Measurements from ENCODE around the gene GOLT1A.

The GOLT1A gene

GRCh38 chr1:204222006-204222763 is 8.4 kb upstream of the GOLT1A start:
- FAIRE-seq (no peak), DNase-seq (ENCODE audit: extremely low spot score, insufficient read length, low read depth) (no peak)

- DNase-seq (ENCODE audit: extremely low spot score, insufficient read length, low read depth) (no peak), FAIRE-seq (no peak)
Measured at GRCh38 chr1:204221271-204221670, 7.5 kb upstream of the GOLT1A start.

- DNase-seq (ENCODE audit: extremely low spot score, insufficient read length, low read depth) (no peak), FAIRE-seq (no peak)
Measured at GRCh38 chr1:204219971-204220616, 6.3 kb upstream of the GOLT1A start.

- FAIRE-seq (no peak), DNase-seq (ENCODE audit: extremely low spot score, insufficient read length, low read depth) (no peak)
Measured at GRCh38 chr1:204218552-204218951, 4.8 kb upstream of the GOLT1A start.

- no peak for DNase-seq (ENCODE audit: extremely low spot score, insufficient read length, low read depth)
- no peak for FAIRE-seq
Measured at GRCh38 chr1:204217648-204218000, 3.8 kb upstream of the GOLT1A start.

- DNase-seq (ENCODE audit: extremely low spot score, insufficient read length, low read depth), result no peak
- no peak for FAIRE-seq
Measured at GRCh38 chr1:204216880-204217647, 3.3 kb upstream of the GOLT1A start.

GRCh38 chr1:204216236-204216635 is 2.4 kb upstream of the GOLT1A start:
- no peak for FAIRE-seq
- no peak for DNase-seq (ENCODE audit: extremely low spot score, insufficient read length, low read depth)

- DNase-seq (ENCODE audit: extremely low spot score, insufficient read length, low read depth), result no peak
- no peak for FAIRE-seq
Measured at GRCh38 chr1:204212715-204213114, 1.1 kb downstream of the GOLT1A start.

- DNase-seq (ENCODE audit: extremely low spot score, insufficient read length, low read depth) (no peak), FAIRE-seq (no peak)
Measured at GRCh38 chr1:204211046-204211445, 2.7 kb downstream of the GOLT1A start.

GRCh38 chr1:204207136-204207616 is 6.6 kb downstream of the GOLT1A start:
- no peak for FAIRE-seq
- DNase-seq (ENCODE audit: extremely low spot score, insufficient read length, low read depth), result peak; percentile 55

- DNase-seq (ENCODE audit: extremely low spot score, insufficient read length, low read depth), result no peak
- no peak for FAIRE-seq
Measured at GRCh38 chr1:204206121-204206520, 7.7 kb downstream of the GOLT1A start.

- FAIRE-seq (no peak), DNase-seq (ENCODE audit: extremely low spot score, insufficient read length, low read depth) (no peak)
Measured at GRCh38 chr1:204205486-204205885, 8.3 kb downstream of the GOLT1A start.

- FAIRE-seq (no peak), DNase-seq (ENCODE audit: extremely low spot score, insufficient read length, low read depth) (no peak)
Measured at GRCh38 chr1:204204944-204205343, 8.8 kb downstream of the GOLT1A start.

- DNase-seq (ENCODE audit: extremely low spot score, insufficient read length, low read depth) (no peak), FAIRE-seq (no peak)
Measured at GRCh38 chr1:204203206-204203767, 10.5 kb downstream of the GOLT1A start.

- DNase-seq (ENCODE audit: extremely low spot score, insufficient read length, low read depth), result no peak
- FAIRE-seq, result no peak
Measured at GRCh38 chr1:204202481-204202880, 11.3 kb downstream of the GOLT1A start.

GRCh38 chr1:204201348-204202040 is 12.3 kb downstream of the GOLT1A start:
- FAIRE-seq (no peak), DNase-seq (ENCODE audit: extremely low spot score, insufficient read length, low read depth) (no peak)

GRCh38 chr1:204199579-204199978 is 14.2 kb downstream of the GOLT1A start:
- DNase-seq (ENCODE audit: extremely low spot score, insufficient read length, low read depth), result no peak
- FAIRE-seq, result no peak

- DNase-seq (ENCODE audit: extremely low spot score, insufficient read length, low read depth) (no peak), FAIRE-seq (no peak)
Measured at GRCh38 chr1:204198348-204199340, 15.1 kb downstream of the GOLT1A start.

- DNase-seq (ENCODE audit: extremely low spot score, insufficient read length, low read depth) (no peak), FAIRE-seq (no peak)
Measured at GRCh38 chr1:204197068-204197467, 16.7 kb downstream of the GOLT1A start.

Measured in GM18507 (cell line).